Measurements from ENCODE around the gene SYNDIG1. TPM values are rescaled to one million over a fixed set of nuclear protein-coding genes. Genes with fewer than 3 reads are reported as not detected.
A peak's percentile ranks its signal among the peaks of the same experiment; 100 is the strongest.

SYNDIG1 gene
- total RNA-seq, 1 donor from 2014 or later: 5.6 TPM

DNA sequence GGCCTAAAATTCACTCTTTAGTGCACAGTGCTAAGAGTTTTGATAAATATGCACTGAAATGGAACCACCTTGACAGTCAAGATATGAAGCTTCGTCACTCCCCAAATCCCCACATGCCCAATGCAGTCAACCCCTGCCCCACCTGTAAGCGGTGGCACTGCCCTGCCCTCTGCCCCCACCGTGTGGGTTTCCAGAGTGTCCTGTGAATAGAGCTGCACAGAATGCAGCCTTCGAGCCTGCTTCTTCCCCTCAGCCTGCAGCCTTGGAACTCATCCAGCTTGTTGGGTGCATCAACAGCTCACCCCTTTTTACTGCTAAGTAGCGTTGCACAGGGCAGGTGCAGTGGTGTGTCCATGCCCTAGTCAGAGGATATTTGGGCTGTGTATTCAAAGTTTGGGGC is 216.3 kb downstream of the SYNDIG1 start:
- Mint-ChIP-seq H3K27ac (ENCODE audit: unreplicated experiment) (no peak overlapping the region), H3K4me1 (ENCODE audit: low read depth) (peaks cover 4% of the 10 kb centered on the region), H3K4me3 (ENCODE audit: unreplicated experiment) (no peak overlapping the region), H3K36me3 (ENCODE audit: low read depth) (peaks cover 2% of the 10 kb centered on the region), H3K27me3 (ENCODE audit: low read depth) (peaks cover 15% of the 10 kb centered on the region), H3K9me3 (ENCODE audit: low read depth) (peaks cover 11% of the 10 kb centered on the region)
- TF ChIP-seq, protein P1, sequence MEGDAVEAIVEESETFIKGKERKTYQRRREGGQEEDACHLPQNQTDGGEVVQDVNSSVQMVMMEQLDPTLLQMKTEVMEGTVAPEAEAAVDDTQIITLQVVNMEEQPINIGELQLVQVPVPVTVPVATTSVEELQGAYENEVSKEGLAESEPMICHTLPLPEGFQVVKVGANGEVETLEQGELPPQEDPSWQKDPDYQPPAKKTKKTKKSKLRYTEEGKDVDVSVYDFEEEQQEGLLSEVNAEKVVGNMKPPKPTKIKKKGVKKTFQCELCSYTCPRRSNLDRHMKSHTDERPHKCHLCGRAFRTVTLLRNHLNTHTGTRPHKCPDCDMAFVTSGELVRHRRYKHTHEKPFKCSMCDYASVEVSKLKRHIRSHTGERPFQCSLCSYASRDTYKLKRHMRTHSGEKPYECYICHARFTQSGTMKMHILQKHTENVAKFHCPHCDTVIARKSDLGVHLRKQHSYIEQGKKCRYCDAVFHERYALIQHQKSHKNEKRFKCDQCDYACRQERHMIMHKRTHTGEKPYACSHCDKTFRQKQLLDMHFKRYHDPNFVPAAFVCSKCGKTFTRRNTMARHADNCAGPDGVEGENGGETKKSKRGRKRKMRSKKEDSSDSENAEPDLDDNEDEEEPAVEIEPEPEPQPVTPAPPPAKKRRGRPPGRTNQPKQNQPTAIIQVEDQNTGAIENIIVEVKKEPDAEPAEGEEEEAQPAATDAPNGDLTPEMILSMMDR (IDR thresholded peaks at IDR 0.05): no peak
- peak; percentile 46 for DNase-seq (ENCODE audit: low spot score)

DNA sequence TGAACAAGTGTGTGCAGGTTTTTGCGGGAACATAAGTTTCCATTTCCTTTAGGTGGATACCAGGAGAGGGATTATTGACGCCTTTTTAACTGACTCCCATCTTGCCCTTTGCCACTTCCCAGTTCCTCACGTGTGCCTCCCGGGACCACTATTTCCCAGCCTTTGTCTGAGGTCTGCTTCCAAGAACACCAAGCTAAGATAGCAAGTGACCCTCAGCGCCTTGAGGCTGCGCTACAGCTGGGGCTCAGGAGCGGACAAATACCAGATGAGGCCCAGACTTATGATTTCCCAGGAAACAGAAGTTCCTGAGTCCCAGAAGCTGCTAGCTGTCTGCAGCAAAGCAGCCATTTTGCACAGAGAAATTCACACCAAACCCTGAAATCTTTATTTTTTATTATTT is 216.7 kb downstream of the SYNDIG1 start:
- H3K4me3 Mint-ChIP-seq (ENCODE audit: unreplicated experiment): no peak overlapping the region
- H3K27me3 Mint-ChIP-seq (ENCODE audit: low read depth): peaks cover 15% of the 10 kb centered on the region
- peaks cover 2% of the 10 kb centered on the region for H3K36me3 Mint-ChIP-seq (ENCODE audit: low read depth)
- H3K4me1 Mint-ChIP-seq (ENCODE audit: low read depth): peaks cover 4% of the 10 kb centered on the region
- H3K9me3 Mint-ChIP-seq (ENCODE audit: low read depth): peaks cover 11% of the 10 kb centered on the region
- H3K27ac Mint-ChIP-seq (ENCODE audit: unreplicated experiment): no peak overlapping the region
- TF ChIP-seq, protein P1 (IDR thresholded peaks at IDR 0.05): no peak
- DNase-seq (ENCODE audit: low spot score): peak; percentile 18

DNA sequence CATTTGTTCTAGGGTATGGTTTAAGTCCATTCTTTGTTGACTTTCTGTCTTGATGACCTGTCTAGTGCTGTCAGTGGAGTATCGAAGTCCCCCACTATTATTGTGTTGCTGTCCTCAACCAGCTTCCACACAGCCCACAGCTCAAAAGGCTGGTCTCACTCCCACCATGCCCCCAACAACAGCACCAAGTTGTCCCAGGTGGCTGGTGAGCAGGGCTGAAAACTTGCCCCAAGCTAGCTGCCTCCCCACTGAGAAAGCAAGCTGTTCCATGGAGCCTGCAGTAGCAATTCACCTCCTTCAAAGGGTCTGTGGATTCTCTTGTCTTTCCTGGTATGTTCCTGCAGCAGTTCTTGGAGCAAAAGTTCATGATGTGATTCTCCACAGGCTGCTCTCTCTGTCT is 221.0 kb downstream of the SYNDIG1 start:
- TF ChIP-seq, protein P1 (IDR thresholded peaks at IDR 0.05): no peak
- Mint-ChIP-seq H3K27me3 (ENCODE audit: low read depth) (peaks cover 17% of the 10 kb centered on the region), H3K4me3 (ENCODE audit: unreplicated experiment) (no peak overlapping the region), H3K9me3 (ENCODE audit: low read depth) (peaks cover 11% of the 10 kb centered on the region), H3K27ac (ENCODE audit: unreplicated experiment) (no peak overlapping the region), H3K4me1 (ENCODE audit: low read depth) (peaks cover 11% of the 10 kb centered on the region), H3K36me3 (ENCODE audit: low read depth) (peaks cover 2% of the 10 kb centered on the region)
- DNase-seq (ENCODE audit: low spot score): no peak

DNA sequence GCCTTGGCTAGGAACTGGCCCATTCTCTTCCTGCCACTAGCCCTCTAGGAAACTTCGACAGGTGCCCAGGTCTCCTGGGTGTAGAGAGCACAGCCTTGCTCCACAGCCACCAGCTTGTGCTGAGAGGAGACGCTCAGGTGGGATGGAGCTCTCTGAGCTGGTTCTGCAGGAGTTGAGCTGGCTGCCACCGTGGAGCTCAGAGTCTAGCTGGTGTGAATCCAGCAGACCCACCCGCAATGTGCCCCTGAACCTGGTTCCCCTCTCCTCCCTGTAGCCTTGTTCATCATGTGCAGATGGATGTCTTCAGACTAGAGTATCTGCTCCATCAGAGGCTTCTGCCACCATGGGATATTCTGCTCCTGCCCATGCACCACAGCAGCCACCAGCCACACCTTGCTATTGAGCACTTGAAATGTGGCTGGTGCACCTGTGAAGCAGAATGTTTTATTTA is 222.5 kb downstream of the SYNDIG1 start:
- peak; percentile 64 for DNase-seq (ENCODE audit: low spot score)
- no peak overlapping the region for H3K4me3 Mint-ChIP-seq (ENCODE audit: unreplicated experiment)

DNA sequence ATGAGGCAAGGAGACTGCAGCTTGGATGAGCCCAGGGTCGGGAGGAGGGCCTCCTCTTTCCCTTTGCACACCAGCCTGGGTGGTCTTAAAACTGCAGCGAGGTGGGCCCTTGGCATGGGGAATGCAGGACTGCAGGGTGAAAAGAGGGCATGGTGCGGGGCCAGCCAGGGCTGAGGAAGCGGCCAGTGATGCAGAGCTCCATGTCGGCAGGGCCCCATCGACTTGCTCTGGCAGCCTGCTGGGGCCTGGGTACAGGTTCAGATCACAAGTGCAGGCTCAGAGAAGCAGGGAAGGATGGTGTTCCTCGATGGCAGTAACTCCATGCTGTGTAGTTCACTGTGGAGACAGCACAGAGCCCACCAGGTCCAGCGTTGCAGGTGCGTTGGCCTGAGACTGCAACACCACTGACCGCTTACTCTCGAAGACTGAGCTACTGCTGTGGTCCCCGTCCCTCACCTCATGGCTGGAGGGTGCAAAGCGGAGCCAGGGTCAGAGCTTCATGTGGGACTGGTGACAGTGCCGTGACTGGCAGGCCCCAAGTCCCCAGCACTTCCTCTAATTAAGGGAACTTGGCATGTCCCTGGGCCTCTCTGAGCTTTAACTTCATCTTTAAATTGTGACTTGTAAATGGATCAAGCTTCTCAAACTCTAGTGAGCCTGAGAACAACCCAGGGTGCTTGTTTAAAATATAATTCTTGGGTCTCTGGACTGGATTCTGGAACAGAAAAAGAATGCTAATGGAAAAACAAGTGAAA is 223.2 kb downstream of the SYNDIG1 start:
- H3K27me3 Mint-ChIP-seq (ENCODE audit: low read depth): peaks cover 17% of the 10 kb centered on the region
- peak; percentile 84 for DNase-seq (ENCODE audit: low spot score)
- TF ChIP-seq, protein P1 (IDR thresholded peaks at IDR 0.05): no peak
- peaks cover 11% of the 10 kb centered on the region for H3K4me1 Mint-ChIP-seq (ENCODE audit: low read depth)
- H3K9me3 Mint-ChIP-seq (ENCODE audit: low read depth): peaks cover 4% of the 10 kb centered on the region
- H3K36me3 Mint-ChIP-seq (ENCODE audit: low read depth): peaks cover under 1% of the 10 kb centered on the region
- H3K27ac Mint-ChIP-seq (ENCODE audit: unreplicated experiment): no peak overlapping the region
- H3K4me3 Mint-ChIP-seq (ENCODE audit: unreplicated experiment): no peak overlapping the region

More for the DNA sequence above, 222.5 kb downstream of the SYNDIG1 start:
- Mint-ChIP-seq H3K27me3 (ENCODE audit: low read depth) (peaks cover 17% of the 10 kb centered on the region), H3K9me3 (ENCODE audit: low read depth) (peaks cover 9% of the 10 kb centered on the region), H3K4me1 (ENCODE audit: low read depth) (peaks cover 11% of the 10 kb centered on the region), H3K36me3 (ENCODE audit: low read depth) (peaks cover 2% of the 10 kb centered on the region), H3K27ac (ENCODE audit: unreplicated experiment) (no peak overlapping the region)
- TF ChIP-seq, protein P1 (IDR thresholded peaks at IDR 0.05): no peak
